HG02759 (cell line): Measurements from ENCODE around the gene UBE2H.
"Not testable (repeated sequence)": the region's sequence is repeated elsewhere in the genome, so short reads cannot be mapped to it uniquely, and the experiment has no call there.

Experiments
- ATAC-seq: cut with Tn5 transposase; IDR thresholded peaks from one replicate; pipeline ENCODE4 v1.9.1; 2021; ENCODE audit warnings: mild to moderate bottlenecking, moderate library complexity; ENCODE audit not compliant: unreplicated experiment

The UBE2H gene

DNA sequence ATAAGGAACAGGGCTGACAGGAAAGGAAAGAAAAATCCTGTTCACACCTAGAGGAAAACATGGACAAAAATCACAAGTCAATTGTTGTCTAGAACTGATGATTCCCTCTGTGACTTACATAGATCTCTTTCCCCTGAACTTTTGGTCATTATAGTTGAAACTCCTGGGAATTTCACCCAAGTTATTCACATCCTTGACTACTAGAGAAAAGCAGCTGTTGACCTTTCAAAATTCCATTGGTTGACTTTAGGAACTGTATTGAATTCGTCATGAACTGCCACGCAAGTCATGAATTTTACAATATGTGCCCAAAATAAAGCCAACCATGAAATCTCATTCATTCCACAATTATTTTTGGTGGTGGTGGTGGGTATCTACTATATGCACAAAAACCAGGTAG lies 104.3 kb downstream of the UBE2H start:
- no peak for ATAC-seq

DNA sequence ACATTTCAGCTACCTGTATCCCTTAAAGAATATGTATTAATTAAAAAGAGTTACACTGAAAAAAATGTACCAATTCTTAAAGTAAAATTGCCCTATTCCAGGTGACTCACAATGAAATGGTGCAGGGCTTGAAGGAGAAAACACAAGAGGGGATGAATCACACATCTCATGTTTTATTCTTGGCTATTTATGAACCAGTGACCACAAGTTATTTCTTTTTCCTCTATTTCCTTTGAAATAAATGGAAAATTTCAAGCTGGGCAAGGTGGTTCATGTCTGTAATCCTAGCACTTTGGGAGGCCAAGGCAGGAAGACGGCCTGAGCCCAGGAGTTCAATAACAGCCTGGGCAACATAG lies 106.8 kb downstream of the UBE2H start:
- ATAC-seq, result no peak

DNA sequence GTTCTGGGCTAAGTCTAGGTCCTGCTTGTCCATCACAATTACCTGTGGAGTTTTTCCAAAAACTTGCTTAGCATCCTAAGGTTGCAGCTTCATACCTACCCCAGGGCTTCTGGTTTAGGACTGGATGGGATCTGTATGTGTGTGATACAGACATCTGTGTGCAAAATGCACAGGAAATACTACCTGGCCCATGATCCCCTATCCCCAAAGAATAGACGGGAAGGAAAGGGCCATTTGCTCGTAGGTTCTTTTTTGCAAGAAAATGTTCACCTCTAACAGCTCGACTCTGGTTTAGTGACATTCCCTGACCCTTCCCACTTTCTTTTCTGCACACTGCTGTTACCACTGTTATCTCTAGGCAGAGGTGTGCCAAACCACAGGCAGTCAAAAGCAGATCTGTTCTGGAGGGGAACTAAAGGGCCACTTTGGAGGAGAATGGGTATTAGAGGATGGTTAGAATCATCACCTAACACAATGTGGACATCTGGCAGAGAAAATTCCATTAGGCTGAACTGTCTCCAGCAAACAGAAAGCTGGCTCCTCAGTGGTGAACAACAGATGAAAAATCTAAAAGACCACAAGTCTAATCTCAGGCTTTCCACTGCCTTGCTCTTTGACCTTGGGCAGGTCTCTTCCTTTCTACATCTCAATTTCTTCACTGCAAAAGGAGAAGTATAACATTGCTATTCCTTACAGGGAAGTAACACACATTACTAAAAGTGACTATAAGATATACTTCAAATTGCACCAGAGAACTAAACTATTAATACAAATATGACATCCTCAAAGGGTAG lies 107.4 kb downstream of the UBE2H start:
- ATAC-seq, result no peak

DNA sequence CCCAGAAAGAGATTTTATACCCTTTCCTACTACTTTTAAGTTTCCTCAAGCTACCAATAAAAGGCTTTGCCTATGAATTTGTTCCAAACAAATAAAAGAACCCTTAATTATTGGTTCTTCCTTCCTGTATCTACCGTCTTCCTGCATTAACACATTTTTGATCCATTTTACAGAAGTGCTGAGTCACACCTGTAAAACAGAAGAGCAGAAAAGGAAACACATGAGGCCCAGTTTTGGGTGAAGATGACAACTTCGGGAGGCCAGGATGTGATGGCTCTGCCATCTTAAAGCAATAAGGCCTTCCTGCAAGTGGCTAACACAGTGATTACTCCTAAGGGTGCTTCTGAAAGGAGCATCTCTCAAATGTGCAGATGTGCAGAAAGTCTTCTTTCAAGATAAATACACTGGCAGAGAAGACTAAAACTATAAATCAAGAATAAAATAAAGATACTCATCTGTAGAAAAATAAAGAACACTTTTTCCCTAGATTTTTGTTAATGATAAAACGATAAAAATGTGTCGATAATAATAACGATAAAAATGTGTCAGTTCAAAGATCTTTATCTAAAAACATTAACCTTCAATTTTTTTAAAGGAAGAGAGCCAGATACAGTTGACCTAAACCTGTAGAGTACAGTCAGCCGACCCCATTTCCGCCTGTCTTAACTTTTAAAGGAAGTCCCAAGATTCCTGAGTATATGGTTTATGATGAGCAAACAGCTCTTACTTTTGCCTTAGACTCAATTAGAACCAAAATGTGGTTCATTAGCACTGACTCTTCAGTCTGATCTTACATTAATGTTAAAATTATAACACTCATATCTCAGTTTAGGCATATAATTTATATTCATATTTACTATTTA lies 108.6 kb downstream of the UBE2H start:
- ATAC-seq, result no peak

DNA sequence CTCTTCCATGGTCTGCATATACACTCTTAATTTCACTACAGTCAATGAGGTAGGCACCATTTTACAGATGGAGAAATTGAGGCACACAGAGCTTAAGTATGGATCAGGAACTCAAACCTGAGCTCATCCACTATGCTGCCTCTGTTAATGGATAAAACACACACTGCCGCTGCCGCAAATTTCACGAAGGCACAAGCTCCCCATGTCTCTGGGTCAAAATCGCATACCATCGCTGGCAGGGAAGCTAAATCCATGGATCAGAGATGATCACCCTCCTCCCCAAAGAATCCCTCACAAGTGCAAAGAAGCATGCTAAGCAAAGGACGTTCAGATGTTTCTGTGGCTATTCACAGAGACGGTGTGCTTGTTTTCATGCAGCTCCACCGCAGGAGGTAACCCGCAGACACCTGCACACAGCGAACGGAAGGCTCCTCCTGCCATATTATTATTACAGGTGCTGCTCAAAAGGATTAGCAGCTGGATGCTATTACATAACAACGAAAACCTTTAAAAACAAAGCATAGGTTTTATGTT lies 109.3 kb downstream of the UBE2H start:
- ATAC-seq, result no peak

DNA sequence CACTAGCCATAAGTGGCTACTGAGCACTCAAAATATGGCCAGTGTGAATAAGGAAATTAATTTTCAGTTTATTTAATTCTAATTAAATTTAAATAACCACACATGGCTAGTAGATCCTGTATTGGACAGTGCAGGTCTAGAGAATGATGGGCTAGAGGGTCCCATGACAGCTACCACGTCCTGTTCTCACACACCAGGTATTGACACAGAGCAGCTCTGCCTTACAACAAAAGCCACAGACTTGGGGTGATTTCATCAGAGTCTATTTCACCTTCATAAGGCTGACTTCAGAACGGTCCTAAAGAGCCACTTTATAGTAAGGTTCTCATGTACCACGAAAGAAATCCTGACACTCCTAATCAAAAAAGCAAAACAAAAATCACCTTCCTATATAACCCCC lies 111.3 kb downstream of the UBE2H start:
- no peak for ATAC-seq

DNA sequence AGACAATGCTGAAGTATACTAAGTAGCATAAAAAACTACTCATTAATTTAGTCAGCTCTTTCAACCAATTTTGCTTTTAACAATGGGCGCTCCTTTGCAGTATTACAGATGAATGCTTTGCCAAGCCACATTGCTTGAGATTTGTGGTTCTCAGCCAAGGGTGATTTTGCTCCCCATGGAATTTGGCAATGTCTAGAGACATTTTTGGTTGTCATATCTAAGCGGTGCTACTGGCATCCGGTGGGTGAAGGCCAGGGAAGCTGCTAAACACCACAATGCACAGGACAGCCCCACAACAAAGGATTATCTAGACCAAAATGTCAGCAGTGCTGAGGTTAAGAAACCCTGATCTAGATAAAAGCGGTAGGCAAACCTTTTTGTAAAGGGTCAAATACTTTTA lies 112.0 kb downstream of the UBE2H start:
- no peak for ATAC-seq

DNA sequence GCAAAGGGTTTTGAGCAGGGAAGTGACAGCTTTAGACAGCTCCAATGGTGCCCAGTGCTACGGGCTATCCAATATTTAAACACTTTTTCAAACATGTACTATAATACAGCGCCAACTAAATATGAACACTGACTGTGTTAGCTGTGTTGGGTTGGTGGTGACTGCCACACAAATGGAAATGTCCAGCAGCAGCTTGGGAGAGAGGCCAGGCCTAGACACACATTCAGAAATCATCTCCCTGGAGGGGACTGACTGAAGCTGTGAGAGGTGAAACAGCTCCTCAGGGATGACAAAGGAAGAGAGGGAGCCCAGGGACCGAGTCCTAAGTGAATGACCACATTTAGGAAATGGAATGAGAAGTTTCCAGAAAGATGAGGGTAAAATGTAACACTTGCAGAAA lies 115.8 kb downstream of the UBE2H start:
- ATAC-seq, result no peak

DNA sequence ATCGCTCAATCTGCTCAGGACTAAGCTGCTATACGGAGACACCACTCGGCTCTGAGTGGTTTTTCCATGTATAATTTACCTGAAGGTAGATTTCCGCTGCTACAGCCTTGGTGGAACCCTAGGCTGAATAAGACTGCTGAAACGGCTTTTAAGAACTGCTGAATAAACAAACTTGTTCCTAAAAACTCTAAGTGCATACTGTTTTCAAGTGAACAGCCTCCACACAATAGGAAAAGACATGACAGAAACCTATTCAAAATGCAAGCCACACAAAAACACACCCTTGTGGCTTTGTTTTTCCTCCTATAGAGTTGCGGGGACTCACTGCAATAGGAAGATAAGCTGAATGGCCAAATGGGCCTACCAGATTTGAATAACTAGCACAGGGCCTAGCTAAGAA lies 117.2 kb downstream of the UBE2H start:
- ATAC-seq, result no peak

DNA sequence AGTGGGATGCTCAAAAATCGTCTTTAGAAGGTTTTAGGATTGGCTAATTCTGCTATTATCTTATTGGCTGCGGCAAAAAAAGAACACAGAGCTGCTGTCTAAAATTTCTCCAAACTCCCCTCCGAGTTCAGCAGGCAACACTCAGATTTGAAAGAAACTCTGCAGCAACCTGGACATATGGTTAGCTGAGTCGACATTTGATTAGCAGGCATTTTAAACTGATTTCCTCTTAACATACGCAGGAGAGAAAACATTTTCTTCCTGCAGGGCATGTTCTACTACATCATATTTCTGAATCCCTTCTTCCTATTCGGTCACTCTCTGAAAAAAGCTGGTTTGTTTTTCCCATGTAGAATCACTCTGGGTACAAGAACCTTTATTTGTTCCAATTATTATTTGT lies 119.4 kb downstream of the UBE2H start:
- ATAC-seq, result not testable (repeated sequence)

DNA sequence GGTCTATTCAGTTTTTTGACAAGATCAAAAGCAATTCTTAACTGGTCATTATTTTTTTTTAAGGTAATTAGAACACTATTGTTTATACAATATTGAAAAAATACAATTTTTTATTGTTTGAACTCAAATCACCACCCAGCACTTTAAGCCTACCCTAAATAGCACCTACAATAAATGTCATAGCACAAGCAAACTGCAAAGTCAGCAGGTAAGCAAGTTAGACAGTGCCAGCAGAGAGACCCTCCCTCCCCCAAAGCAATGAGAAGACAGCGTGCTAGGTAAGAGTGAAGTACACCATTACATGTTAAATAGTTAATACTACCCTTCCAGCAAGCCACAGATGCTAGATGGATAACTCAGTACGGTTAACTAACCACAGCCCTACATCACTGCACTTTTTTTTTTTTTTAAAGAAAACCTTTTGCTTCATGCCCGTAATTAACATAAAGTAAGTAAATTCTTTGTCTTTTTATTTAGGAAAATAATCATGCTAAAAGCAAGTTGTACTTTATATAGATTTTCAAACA lies 120.0 kb downstream of the UBE2H start:
- no peak for ATAC-seq

DNA sequence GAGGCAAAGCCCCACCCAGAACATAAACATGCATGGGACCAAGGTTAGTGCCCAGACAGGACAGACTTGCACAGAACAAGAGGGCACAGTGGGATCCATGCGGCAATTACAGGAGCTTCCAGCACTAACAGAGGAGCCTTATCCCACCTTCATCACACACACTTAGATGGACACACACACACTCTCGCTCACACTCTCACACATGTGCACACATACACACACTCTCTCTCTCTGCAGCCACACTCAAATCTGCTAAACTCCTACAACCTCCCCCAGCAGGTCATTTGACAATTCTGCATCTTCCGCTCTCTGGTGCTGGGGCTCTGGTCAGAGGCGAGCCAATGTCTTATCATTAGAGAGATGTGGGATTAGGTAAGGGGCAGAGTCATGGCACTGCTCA lies 120.5 kb downstream of the UBE2H start:
- ATAC-seq, result no peak

DNA sequence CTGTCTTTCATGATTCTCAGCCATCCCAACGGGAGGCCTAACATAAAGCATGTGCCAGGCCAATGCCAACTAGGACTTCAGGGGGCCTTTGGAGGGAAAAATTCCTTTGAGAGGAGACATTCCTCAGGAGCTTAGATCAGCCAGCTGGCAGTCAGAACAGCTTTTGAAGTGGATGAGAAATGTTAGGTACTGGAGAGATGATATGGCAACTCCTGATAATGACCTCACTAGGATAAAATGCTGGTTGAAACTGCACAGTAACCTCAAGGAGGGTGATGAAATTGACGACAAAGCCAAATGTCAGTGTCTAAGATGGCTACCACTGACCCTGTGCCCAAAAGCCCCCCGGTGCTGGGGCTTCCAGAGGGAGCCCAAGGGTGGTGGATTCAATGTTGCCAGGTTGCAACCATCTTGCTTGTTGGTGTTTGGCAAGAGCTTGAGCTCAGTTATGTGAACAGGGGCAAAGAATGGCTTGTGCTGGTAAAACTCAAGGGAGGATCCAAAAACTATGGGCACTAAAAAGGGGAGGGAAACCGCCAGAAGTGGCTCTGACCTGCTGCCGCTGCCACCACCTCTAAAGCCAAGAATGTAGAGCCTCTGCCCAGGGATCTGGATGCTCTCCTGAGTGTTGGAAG lies 121.2 kb downstream of the UBE2H start:
- no peak for ATAC-seq

DNA sequence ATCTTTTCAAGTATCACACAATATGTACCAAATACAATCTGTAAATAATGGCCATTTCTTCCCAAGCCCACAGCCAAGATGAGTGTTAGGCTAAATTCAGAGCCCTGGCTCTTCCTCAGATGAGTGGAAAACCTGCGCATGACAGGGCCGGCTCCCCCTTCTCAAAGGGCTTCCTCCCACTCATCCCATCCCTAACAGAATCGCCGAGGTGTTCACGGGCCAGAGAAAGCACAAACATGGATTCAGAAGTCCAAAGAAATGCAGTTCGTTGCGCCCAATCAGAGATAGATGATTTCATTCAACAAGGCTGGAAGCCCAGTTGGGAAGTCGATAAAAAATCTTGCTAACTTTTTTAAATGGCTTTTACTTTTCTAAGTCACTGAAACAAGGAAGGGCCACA lies 121.8 kb downstream of the UBE2H start:
- no peak for ATAC-seq

DNA sequence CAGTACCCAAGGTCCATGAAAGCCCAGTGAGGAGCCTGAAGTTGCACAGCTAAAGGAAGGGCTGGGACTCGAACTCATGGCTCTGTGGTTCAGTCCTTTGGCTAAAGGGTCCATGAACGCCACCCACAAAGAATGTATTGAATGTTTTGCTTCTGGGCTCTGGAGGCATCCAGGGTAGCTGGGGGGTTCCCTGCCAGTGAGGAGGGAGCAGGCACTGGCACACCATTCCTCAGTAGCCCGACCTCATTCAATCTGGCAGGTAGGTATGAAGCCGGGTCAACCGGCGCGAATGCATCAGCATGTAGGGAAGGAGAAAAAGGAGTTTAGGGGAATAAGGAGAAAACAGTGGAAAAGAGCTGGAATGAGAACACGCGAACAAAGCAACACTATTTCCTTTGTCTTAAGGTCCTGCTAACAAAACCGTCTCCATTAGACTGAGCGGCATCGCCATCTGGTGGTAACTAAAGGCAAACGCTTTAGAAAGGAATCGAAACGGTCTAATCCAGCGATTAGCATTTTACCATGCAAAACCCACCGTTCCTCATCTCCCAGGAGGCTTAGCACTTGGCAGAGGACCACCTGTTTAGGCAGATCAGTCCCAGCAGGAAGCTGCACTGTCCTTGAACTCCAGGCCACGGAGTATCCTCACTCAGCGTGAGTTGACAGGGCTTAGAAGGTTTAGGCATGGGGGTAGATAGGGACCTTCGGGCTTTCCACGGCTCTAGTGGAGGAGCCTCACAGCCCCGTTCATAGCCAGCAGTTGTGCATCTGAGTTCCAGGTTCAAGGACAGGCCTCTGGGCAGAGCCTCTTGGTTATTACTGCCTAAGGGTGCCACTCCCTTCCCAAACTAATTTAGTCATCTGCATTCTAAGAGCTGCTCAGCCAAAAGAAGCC lies 122.8 kb downstream of the UBE2H start:
- peak; percentile 36 for ATAC-seq

DNA sequence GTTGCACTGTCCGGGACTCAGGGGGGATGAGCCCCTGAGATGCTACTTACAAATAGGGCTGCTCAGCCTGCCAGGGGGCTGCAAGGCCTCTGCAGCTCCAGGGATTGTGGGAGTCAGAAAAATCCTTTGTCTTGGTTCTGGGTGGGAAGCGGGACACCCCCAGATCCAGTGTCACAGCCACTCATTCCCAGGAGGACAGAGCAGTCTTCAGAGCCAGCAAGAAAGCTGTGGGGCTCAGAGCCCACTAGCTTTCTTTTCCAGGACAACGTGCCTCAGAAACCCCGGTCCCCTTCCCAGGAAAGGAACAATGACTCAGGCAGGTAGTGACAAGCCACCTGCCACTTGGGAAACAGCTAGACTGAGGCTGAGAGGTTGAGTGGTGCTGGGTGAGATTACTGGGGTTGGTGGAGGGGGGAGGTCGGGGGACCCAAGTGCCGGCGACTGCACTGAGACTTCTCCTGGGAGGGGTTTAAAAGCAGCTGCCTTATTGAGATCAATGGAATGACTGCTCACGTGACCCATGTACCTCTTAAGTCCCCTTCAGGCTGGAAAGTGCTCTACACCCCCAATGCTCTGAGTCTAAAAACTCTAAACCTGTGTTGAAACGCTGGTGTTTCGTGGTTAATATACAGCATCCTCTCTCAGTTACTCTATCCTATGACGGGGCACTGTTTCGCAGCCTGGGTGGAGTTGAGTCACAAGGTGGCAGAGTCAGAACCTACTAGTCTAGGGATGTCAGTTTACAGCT lies 123.6 kb downstream of the UBE2H start:
- no peak for ATAC-seq

DNA sequence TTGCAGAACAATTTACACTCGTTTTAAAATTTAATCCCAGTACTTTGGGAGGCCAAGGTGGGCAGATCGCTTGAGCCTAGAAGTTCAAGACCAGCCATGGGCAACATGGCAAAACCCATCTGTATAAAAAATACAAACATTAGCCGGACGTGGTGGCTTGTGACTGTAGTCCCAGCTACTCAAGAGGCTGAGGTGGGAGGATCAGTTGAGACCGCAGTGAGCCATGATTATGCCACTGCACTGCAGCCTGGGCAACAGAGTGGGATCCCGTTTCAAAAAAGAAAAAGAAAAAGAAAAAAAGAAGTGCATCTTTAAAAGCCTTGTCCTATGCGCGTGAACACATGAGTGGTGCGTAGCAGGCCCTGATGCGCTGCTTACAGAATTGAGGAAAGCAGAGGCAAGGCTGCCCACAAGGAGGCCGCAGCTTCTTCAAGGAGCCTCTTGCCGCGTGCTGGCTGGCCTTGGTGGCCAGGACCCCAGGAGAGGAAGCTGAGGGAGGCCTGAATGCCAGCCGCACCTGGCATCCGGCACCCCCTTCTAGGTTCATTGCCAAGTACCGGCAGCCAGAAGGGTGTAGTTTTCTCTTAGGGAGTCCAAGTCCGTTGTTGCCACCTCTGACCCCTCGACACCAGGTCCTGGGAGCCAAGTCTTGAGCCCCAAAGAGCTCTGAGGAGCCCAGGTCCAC lies 124.5 kb downstream of the UBE2H start:
- no peak for ATAC-seq

DNA sequence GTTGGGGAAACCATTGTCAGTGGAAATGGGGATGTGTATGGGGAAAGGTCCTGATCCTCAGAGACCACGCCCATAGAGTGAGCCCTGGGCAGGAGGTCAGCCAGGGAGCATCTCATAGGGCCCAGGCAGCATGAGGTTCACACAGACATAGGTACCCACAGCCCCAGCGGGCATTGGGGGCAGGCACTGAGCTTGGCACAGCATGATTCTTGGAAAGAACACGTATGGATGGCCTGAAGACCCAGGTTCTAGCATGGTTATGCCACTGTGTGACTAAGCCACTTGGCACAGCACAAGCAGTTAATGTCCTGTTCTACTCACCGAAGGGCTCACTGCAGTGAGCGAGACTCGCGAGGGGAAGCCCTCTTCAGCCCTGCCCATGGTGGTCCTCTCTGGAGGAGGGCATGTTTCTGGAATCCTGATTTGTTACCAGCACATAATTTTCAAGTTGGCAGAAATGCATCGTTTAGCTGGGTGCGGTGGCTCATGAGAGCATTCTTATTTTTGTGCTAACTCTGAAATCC lies 125.2 kb downstream of the UBE2H start:
- ATAC-seq, result no peak

DNA sequence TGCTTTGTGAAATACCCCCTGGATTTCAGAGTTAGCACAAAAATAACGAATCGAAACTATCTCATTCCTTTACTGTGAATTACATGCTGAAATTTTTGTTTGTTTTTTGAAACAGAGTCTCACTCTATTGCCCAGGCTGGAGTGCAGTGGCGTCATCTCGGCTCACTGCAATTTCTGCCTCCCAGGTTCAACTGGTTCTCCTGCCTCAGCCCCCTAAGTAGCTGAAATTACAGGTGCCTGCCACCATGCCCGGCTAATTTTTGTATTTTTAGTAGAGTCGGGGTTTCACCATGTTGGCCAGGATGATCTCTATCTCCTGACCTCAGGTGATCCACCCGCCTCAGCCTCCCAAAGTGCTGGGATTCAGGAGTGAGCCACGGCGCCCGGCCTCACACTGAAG lies 125.9 kb downstream of the UBE2H start:
- not testable (repeated sequence) for ATAC-seq
